HG02610 (cell line): ENCODE data around the gene MINDY3.
"Not testable (repeated sequence)": the region's sequence is repeated elsewhere in the genome, so short reads cannot be mapped to it uniquely, and the experiment has no call there.

Experiments
- ATAC-seq: cut with Tn5 transposase; IDR thresholded peaks from one replicate; pipeline ENCODE4 v1.9.1; 2021; ENCODE audit warnings: mild to moderate bottlenecking, moderate library complexity; ENCODE audit not compliant: unreplicated experiment

Gene MINDY3

GRCh38 chr10:15857107-15857575, 3.2 kb downstream of the MINDY3 start:
- no peak for ATAC-seq

GRCh38 chr10:15856328-15857015, 3.8 kb downstream of the MINDY3 start:
- no peak for ATAC-seq

- no peak for ATAC-seq
Observed at GRCh38 chr10:15853800-15854199, 6.5 kb downstream of the MINDY3 start.

- no peak for ATAC-seq
Observed at GRCh38 chr10:15852111-15852557, 8.2 kb downstream of the MINDY3 start.

- not testable (repeated sequence) for ATAC-seq
Observed at GRCh38 chr10:15850337-15850978, 9.8 kb downstream of the MINDY3 start.

- ATAC-seq = no peak
Observed at GRCh38 chr10:15849316-15849715, 11.0 kb downstream of the MINDY3 start.

- ATAC-seq = no peak
Observed at GRCh38 chr10:15847481-15847880, 12.8 kb downstream of the MINDY3 start.

GRCh38 chr10:15844517-15844916, 15.8 kb downstream of the MINDY3 start:
- no peak for ATAC-seq

- ATAC-seq = no peak
Observed at GRCh38 chr10:15843695-15844094, 16.6 kb downstream of the MINDY3 start.

GRCh38 chr10:15842556-15843169, 17.6 kb downstream of the MINDY3 start:
- no peak for ATAC-seq

- no peak for ATAC-seq
Observed at GRCh38 chr10:15841696-15842095, 18.6 kb downstream of the MINDY3 start.

GRCh38 chr10:15836807-15837206, 23.5 kb downstream of the MINDY3 start:
- no peak for ATAC-seq

- ATAC-seq = no peak
Observed at GRCh38 chr10:15829495-15829894, 30.8 kb downstream of the MINDY3 start.

- no peak for ATAC-seq
Observed at GRCh38 chr10:15824498-15824897, 35.8 kb downstream of the MINDY3 start.

- no peak for ATAC-seq
Observed at GRCh38 chr10:15822131-15822530, 38.2 kb downstream of the MINDY3 start.

- ATAC-seq = no peak
Observed at GRCh38 chr10:15821046-15821683, 39.1 kb downstream of the MINDY3 start.

GRCh38 chr10:15817409-15818046, 42.8 kb downstream of the MINDY3 start:
- no peak for ATAC-seq

GRCh38 chr10:15815242-15815885, 44.9 kb downstream of the MINDY3 start:
- no peak for ATAC-seq

- ATAC-seq = peak; percentile 77
Observed at GRCh38 chr10:15814565-15814964, 45.7 kb downstream of the MINDY3 start.

- ATAC-seq = no peak
Observed at GRCh38 chr10:15813415-15813814, 46.9 kb downstream of the MINDY3 start.

- no peak for ATAC-seq
Observed at GRCh38 chr10:15809450-15809849, 50.9 kb downstream of the MINDY3 start.
